Measurements from ENCODE around the gene ZBTB17.

GRCh38 chr1:15948091-15948591, 27.8 kb downstream of the ZBTB17 start:
- TF ChIP-seq YY1 (IDR thresholded peaks at IDR 0.05; ENCODE audit: insufficient read depth, insufficient read length) = no peak
- no peak for TF ChIP-seq ZNF274 (IDR thresholded peaks at IDR 0.05; ENCODE audit: low read depth, low read length)
- no peak for TF ChIP-seq SUZ12 (IDR thresholded peaks at IDR 0.05; ENCODE audit: extremely low read depth, insufficient read depth, insufficient read length)

All from NT2/D1 (cell line).